Body of pancreas (tissue), 4 donors: ENCODE results near the gene NYNRIN.

Experiments used
- POLR2A ChIP-seq, 3 donors: fragments of 450-650 bp; IDR thresholded peaks; one replicate each; pipeline ENCODE4 v1.6.1; 2016; ENCODE audit warnings: antibody characterized with exemption in 3 of 3, mild to moderate bottlenecking in 2 of 3
- TF ChIP-seq, protein P1 (sequence below), 7 experiments: fragments of 450-650 bp in 4 of 7; fragments of 200-600 bp in 3 of 7; sonication (generic) in 3 of 7; IDR thresholded peaks; one replicate each; pipeline ENCODE4 v1.5.1; 2016 to 2019; ENCODE audit warnings: antibody characterized with exemption in 7 of 7

DNA sequence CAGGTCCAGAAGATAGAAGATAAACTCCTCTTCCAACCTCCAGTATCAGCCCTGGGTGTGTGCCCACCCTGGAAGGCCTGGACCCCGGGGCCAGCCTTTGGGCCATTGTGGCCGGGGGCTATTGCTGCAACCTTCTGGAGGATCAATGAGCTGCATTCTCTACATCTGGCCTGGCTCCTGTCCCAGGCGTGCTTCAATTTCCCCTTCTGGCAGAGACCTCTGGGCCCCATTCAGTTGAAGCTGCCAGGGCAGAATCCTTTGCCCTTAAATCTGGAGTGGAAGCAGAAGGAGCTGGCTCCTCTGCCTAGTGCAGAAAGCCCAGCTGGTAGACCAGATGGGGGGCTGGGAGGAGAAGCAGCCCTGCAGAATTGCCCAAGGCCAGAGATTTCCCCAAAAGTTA lies 10.0 kb downstream of the NYNRIN start:
- TF ChIP-seq, protein P1, sequence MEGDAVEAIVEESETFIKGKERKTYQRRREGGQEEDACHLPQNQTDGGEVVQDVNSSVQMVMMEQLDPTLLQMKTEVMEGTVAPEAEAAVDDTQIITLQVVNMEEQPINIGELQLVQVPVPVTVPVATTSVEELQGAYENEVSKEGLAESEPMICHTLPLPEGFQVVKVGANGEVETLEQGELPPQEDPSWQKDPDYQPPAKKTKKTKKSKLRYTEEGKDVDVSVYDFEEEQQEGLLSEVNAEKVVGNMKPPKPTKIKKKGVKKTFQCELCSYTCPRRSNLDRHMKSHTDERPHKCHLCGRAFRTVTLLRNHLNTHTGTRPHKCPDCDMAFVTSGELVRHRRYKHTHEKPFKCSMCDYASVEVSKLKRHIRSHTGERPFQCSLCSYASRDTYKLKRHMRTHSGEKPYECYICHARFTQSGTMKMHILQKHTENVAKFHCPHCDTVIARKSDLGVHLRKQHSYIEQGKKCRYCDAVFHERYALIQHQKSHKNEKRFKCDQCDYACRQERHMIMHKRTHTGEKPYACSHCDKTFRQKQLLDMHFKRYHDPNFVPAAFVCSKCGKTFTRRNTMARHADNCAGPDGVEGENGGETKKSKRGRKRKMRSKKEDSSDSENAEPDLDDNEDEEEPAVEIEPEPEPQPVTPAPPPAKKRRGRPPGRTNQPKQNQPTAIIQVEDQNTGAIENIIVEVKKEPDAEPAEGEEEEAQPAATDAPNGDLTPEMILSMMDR (IDR thresholded peaks at IDR 0.05), result no peak
- no peak for TF ChIP-seq POLR2A (IDR thresholded peaks at IDR 0.05)
